NK-92 (cell line): ENCODE measurements around the gene MAP6.

Experiments
- DNase-seq: peaks from one replicate; lab custom pipeline; 2025; ENCODE audit not compliant: unreplicated experiment; lab: John Stamatoyannopoulos, UW

Gene MAP6

DNA sequence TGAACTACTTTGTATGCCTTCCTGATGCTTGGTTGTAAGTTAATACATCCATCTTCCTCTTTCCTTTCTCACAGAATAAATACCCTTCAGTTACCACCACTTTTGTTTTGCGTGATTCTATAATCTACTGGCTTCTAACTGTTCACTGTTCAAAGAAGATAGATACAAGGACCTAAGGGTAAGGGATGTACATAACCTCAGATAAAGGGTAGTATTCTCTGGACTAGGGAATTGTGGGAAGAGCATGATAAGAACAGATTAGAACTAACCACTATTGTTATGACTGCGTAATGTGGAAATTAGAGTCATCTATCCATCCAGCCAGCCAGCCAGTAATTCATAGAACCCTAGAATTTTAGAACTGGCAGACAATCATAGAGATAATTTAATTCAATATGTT lies 36.4 kb downstream of the MAP6 start:
- no peak for DNase-seq

DNA sequence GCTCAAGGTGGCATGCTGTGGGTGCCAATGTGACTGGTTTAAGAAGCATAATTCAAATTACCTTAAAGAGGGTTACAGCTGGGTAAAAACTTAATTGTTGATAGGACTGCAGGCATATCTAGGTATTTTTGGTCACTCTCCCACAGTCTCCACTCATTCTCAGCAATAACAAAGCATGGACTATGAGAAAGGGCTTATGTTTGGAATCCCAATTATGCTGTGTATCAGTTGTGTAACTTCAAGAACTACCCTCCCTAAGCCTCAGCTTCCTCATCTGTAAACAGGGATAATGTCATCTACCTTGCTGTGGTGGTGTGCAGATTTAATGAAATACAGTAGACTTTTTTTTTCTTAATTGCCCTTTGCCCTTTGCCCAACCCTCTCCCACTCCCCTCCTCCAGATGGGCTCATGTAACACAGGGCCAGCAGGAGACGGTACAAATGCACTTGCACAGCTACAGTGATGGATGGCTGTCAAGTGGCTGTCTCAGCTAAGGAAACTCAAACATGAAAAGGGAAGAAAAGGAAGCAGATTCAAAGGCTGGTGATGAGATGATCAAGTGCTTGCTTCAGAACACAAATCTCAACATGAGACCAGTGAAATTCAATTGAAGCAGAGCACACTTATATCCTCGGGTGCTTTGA lies 37.6 kb downstream of the MAP6 start:
- DNase-seq, result no peak

DNA sequence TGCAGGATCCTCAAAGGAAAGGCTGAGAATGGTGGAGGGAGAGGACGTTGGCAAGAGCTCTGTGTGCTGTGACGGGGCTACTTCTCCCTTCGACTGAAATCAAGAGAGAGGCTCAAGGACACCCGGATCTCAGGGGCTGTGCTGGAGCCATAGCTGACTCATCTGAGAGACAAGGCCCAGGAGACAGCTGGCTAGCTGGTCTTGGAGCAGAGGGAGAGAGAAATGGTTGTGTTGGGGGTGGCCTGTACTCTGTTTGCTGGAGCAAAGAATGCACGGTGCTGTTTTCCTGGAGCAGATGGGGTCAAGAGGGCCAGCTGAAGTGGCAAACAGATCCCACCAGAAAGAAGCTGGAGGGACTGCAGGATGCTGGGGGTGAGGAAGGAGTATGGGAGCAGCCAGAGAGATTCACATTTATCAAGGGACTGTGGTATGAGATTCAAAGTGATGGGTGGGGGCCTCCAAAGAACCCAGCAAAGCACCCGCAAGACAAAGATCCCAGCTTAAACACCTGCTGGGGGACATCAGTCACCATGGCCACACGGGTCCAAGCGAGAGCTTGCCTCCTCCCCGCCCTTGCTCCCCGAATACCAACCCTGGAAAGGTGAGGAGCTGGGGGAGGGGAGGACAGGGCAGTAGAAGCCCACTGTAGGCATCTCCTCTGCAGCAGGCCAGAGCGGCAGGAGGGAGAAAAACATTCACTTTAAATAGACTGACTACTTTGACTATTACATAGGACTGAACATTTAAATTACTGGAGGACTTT lies 40.8 kb downstream of the MAP6 start:
- DNase-seq, result no peak

DNA sequence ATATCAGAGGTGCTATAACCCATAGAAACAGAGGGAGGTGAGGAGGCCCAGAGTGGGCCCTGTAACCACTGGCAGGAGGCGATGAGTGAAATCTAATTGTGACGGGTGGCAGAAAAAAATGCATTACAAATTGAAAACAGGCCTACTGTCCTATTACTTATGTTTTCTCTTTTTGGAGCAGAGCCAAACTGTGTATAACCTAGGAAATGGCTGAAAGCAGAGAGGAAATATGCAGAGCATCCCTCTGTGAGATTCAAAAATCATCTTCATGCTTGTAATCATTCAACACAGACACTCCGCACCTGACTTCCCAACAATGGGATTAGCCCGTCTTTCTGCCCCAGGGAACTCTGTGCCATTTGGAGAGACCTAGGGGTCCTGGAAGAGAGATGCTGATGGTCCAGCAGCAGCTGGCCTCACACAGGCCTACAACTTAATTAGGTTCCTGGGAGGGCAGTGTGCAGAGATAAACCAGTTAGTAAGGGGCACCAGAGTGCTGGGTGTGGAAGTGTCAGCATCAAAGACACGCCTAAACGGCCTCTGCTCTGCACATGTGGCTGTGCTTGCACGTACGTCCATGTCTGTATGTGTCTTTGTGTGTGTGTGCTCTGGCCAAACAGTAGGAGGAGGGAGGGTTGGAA lies 41.8 kb downstream of the MAP6 start:
- DNase-seq, result no peak

DNA sequence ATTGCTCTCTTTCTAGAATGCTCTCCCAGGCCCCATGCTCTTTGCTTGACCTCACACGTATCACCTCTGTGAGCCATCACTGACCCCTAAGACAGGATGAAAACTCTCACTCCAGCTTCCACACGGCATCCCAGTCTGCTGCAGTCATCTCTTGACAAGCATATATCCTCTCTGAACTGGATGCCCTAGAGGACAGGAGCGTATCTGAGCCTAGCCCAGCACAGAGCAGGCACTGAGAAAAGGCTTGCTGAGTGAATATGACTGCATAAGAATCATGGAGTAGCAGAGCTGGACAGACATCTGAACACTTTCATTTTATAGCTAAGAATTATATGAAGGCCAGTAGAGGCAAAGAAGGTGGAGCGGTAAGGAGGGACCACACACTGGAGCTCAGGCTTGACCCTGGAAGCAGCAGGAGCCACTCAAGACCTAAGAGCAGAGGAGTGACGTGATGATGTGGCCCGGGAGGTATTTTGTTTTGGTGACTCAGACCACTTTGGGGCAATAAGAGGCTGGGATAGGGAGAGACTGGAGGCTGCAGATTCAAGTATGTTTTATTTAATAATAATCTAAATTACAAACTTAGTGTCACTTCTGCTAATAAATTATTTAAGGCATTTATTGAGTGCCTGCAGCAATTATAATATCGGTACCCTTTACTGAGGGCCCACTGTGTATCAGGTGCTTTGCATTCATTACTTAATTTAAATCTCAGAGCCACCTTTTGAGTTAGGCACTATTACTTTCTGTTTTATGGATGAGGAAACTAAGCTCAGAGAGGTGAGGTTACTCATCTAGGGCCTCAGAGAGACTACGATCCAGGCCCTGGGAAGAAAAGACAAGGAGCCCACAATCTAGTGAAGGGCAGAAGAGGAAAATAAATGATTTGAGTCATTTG lies 42.6 kb downstream of the MAP6 start:
- DNase-seq, result no peak

DNA sequence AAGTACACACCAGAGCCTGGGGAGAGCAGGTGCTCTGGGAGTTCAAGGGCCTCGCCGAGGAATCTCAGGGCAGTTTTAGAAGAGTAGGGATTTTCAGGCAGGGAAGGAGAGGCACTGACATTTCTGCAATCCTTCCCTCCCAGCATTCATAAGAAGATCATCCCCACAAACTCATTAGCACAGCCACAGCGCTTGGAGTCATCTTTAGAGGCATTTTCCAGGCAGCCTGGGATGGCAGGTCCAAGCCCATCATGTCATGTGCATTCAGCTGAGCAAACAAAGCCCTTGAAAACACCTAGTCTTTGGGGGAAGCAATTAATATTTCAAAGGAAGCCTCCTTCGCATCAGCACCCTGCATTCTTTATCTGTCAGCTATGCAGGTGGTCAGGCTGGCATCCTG lies 43.8 kb downstream of the MAP6 start:
- DNase-seq, result no peak

DNA sequence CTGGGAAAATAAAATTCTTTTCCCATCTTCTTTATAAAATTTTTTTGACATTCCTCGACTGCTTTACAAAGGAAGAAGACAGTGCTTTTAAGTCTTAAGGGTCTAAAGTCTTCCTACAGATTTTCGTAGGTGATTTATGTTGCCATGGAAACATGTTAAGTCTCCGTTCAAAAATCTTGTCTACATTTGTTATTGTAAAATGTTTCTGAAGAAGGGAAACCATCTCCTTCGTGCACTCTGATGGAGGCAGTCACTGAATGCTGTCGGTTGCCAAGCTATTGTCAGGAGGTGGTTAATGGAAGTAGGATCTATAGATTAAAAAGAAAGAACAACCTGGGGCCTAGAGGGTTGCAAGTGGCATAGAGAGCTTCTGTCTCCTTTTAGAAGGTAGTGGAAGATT lies 52.6 kb downstream of the MAP6 start:
- no peak for DNase-seq

DNA sequence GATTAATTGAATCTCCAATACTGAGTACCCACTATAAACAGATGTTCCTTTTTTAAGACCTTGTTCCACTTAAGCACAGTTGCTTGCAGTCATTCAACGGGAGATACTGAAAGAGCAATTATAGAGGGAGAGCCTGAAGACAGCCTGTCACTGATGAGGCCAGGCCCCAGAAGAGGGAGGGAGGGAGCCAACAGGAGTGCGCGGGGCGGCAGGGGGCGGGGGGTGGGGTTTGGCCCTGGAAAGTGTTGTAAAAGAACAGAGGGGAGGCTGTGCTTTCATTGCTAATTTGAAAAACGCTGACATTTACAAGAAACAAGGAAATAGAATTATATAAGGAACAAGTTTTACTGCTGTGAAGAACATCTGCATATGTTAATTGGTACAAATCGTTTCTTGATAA lies 53.1 kb downstream of the MAP6 start:
- DNase-seq, result no peak

DNA sequence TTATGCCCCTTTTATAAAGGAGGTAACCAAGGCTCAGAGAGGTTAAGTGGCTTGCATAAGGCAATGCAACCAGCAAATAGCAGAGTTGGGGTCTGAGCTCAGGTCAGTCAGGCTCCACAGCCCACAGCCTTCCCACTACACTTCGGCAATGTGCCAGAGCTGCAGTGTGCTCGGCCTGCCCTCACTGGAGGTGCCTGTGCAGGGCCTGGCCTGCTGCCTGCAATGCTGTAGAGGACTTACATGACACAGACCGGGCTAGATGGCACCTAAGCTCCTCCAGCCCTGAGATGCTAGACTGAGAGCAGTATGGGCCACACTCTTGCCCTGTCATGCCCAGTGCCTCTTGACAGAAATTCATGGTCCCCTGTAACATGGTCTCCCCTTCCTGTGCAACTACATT lies 57.0 kb downstream of the MAP6 start:
- no peak for DNase-seq

DNA sequence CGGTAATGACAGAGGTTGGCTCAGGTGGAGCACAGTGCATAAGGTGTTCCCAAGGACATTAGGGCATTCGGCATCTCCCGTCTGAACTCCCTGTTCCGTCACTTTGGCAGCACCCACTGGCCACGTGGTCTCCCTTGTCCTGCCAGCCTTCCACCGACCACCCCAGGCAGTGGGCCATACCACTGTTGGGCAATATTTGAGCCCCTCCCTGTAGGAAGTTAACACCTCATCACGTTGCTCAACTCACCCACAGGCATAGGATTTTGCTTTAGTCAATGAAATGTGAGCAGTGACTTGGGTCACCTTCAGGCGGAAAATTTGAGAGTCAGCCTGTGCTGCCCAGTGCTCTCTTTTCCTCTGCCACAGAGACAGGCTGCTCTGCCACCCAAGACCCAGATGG lies 62.7 kb downstream of the MAP6 start:
- DNase-seq, result no peak

DNA sequence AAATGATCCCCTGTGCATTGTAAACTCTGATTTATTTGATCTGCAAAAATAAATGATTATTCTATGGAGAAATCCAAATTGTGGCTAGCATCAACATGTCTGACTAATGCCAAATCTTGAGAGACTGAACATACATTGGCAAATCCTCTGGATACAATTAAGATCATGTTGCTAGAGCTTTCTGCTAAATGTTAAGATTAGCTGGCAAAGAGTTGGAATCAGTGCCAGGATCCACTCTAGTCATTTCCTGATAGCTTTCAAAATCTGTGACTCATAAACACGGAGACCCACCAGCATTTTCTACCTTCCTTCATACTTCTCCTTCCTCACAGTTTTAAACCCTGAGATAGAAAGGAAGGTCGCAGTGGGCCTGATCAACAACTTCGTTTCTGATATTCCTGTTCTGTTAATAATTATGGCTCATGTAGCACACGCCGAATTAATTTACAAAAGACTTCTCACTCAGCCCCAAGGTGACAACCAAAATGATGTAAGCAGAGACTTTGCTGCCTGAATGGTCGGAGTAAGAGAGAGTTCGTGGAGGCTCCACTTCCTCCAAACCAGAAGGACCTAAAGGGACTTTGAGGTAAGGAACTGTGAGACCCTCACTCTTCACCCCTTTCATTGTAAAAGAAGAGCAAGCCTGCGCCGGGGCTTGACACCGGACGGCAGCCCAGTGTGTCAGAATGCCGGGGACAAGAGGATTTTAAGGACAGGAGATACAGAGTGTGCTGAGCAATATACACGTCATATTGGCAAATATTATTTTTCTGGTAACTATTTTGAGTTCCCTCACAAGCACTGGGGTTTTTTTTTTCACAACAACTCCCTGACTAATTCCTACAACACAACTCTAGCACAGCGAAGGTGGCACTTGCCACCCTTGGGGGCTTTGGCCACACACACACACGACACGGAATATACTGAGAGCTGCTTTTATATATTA lies 64.8 kb downstream of the MAP6 start:
- no peak for DNase-seq

DNA sequence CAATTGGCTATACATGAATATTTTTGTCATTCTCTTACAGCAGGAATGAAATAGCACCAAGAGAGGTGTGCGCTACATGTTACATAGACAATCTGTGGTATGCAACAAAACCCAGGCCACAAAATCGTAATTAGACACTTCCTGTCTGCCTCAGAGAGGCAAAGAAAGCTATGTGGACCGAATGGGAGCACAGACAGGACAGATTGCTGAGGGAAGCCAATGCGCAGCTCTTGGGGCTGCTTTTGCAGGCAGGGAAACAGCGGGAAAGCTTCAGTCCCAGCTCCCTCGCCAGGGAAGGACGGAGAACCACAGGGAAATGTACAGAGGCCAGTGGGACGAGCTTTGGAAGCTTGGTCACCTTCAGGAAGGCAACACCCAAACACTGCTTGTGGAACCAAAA lies 65.9 kb downstream of the MAP6 start:
- DNase-seq, result no peak

DNA sequence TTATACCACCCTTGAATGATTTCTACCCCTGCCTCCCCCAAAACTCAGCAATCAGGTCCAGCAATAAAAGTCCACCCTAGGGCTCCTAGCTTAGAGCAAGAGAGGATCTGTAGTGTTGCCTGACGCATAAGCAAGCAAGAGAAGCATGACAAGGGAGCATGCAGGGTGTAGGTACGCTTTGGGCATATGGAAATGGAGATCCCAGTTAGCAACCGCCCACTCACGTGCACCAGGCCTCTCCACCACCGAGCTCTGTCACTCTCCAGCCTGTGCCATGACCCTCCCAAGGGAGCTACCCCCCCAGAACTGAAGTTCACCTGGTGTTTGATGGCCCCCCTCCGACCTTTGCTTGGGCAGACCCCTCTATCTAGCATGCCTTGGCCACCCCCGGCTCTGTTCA lies 67.3 kb downstream of the MAP6 start:
- no peak for DNase-seq

DNA sequence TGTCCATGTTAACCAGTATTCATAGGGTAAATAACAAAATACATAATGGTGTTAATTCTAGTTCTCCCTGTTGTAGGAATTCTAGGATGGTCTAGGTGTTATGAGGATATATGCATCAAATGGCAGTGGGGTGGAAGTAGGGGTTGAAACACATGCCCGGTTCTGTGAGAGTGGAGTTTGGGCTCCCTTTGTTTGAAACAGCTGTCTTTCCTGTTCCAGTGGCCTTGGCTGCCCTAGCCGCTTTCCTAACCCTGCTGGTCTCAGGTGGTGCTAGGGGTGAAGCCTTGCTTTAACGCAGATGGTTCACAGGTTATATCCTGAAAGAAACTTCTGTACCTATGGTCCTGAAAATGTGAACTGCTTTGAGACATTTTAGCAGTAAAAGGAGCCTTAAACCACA lies 68.5 kb downstream of the MAP6 start:
- no peak for DNase-seq

DNA sequence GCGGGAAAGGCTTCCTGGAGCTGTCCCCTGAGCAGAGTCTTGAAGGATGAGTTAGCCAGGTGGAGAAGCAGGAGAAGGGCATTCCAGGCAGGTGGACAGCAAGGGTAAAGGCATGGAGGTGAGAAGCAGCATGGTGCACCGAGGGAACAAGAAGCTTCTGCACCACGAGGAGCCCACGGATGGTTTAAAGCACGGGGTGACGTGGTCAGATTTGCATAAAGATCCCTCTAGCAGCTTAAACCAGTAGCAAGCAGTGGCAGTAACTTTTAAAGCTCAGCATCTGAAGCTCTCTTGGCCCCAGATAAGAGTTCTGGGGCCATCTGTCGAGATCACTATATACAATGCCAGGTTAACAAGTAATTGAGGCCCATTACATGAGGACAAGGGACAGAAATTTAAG lies 69.9 kb downstream of the MAP6 start:
- no peak for DNase-seq

DNA sequence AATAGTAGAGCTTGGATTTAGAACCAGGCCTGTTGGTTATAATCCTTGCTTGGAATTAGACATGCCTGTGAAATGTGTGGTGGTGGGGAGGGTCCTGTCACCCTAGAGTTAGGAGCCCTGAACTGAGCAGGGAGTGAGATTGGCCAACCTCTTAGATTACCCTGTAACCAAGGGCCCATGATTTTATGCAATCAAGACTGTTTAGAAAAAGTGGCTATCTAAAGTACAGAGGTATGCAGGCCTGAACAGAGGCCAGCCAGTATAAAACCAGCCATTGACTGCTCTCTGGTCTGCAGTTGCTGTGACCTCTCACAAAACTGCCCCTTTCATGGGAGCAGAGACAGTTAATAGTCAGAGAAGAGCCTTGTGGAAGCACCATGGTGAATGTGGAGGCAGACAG lies 70.6 kb downstream of the MAP6 start:
- DNase-seq, result no peak

DNA sequence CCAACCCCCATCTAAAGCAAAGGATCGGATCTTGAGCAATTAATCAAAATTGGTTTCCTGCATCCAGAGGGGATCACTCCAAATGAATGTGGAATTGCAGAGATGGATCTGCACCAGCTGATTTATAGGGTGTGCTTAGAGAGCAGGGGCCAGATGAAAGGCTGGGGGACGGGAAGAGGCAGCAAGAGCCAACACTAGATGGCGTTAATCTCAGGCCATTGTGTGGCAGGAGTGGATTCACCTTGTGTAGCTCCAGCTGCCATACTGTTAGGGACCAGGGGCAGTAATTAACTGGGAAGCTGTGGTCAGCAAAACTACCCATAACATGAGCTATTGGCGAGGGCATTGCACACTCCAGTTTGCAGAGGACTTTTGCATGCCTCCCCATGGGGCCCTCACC lies 71.2 kb downstream of the MAP6 start:
- no peak for DNase-seq

DNA sequence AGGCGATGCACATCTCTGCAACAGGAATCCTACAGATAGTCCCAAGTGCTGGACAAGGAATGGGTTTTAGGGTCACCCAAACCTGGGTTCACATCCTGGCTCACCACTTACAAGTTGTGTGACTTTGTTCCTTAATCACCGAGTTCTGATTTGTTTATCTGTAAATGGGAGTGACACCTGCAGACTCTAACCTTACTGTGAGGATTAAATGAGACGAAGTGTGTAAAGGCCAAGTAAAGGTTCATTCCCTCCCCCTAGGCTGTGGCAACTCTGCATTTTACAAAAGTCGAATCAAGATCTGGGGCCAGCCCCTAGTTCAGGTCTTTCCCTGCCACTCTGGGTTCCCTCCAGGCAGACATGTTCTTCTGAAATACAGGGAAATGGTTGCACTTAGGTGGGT lies 71.9 kb downstream of the MAP6 start:
- DNase-seq, result no peak

DNA sequence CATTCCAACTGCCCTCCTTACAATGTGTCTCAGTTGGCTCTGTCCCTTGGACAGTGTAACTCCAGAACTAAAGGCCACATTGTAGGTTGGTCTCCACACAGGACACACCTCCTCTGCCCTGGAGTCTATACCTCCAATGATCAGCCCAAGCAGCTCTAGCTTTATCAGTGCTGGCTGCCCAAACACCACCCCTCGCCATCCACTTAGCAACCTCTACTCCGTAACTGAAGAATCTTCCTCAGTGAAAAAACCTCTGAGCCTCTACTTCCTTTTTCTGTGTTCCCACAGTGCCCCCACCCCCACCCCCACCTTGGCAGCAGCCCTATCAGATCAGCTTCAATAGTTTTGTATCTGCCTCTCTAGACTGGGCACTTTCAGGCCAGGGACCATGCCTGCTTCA lies 73.4 kb downstream of the MAP6 start:
- DNase-seq, result no peak

DNA sequence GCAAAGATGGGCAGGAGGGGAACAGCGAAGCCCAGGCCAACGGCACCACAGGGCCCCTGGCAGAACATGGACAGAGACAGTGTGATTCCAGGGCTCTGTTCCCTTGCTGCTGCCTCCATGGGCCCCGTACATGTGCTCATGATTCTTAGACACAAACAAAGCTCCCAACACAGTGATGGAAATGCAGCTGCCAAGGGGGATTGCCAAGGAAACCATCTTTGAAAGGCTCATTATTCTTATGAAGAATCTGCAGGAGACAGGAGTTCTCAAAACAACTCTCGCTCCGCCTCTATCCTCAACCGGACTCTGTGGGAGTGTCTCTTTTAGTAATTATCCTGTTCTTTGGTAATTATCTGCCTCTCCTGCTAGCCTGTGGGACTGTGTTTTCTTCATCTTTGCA lies 74.6 kb downstream of the MAP6 start:
- no peak for DNase-seq
